ENCODE results near the gene SYNE3. TPM values are rescaled to one million over a fixed set of nuclear protein-coding genes. Genes with fewer than 3 reads are reported as not detected.

The SYNE3 gene
- total RNA-seq, 1 experiment from 2014 or later = 6.2 TPM

DNA sequence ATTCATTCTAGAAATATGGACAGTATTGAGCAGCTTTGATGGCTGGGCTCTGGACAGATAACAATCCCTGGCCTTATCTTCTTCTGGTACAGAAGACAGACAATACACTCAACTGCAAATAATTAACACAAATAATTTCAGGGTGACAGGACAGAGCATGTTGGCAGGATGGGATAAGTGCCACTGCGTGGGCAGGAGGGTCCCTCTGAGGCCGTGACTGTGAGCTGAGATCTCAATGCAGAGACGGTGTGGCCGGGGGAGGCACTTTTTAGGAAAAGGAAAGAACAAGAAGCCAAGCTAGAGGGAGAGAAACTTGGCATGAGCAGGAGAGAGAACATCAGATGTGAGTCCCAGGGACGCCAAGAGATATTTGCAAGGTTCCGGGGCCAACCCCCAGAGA, 8.1 kb downstream of the SYNE3 start:
- in situ Hi-C loops (cut with HindIII; ENCODE audit: low pct_unique_long_range_greater_than_20kb, low sequenced_read_pairs) (no loop called here), intact Hi-C loops (cut with micrococcal nuclease; ENCODE audit: unreplicated experiment) (no loop called here)
- ATAC-seq (no peak), DNase-seq (ENCODE audit: low read depth, low spot score) (no peak)
- H3K27ac ChIP-seq (ENCODE audit: low read length) = no peak overlapping the region
- CTCF ChIA-PET = no interaction called here
- H3K36me3 ChIP-seq (ENCODE audit: control insufficient read depth, insufficient read depth, low read length) = no peaks in the 10 kb centered on the region
- H3K27me3 ChIP-seq (ENCODE audit: control insufficient read depth, insufficient read depth, low read length) = no peaks in the 10 kb centered on the region
- H3K4me3 ChIP-seq (ENCODE audit: low read depth in 2 of 2, low read length in 2 of 2) = no peak overlapping the region
- POLR2A ChIA-PET = no interaction called here
- no peak for TF ChIP-seq POLR2AphosphoS5 (IDR thresholded peaks at IDR 0.05; ENCODE audit: low read depth, low read length)
- TF ChIP-seq, protein P1, sequence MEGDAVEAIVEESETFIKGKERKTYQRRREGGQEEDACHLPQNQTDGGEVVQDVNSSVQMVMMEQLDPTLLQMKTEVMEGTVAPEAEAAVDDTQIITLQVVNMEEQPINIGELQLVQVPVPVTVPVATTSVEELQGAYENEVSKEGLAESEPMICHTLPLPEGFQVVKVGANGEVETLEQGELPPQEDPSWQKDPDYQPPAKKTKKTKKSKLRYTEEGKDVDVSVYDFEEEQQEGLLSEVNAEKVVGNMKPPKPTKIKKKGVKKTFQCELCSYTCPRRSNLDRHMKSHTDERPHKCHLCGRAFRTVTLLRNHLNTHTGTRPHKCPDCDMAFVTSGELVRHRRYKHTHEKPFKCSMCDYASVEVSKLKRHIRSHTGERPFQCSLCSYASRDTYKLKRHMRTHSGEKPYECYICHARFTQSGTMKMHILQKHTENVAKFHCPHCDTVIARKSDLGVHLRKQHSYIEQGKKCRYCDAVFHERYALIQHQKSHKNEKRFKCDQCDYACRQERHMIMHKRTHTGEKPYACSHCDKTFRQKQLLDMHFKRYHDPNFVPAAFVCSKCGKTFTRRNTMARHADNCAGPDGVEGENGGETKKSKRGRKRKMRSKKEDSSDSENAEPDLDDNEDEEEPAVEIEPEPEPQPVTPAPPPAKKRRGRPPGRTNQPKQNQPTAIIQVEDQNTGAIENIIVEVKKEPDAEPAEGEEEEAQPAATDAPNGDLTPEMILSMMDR (IDR thresholded peaks at IDR 0.05) = no peak
- TF ChIP-seq SIN3A (IDR thresholded peaks at IDR 0.05; ENCODE audit: borderline replicate concordance, insufficient read depth, low read depth, low read length) = no peak
- TF ChIP-seq TCF7L2 (IDR thresholded peaks at IDR 0.05; ENCODE audit: low read depth, low read length) = no peak
- TF ChIP-seq, protein P2, sequence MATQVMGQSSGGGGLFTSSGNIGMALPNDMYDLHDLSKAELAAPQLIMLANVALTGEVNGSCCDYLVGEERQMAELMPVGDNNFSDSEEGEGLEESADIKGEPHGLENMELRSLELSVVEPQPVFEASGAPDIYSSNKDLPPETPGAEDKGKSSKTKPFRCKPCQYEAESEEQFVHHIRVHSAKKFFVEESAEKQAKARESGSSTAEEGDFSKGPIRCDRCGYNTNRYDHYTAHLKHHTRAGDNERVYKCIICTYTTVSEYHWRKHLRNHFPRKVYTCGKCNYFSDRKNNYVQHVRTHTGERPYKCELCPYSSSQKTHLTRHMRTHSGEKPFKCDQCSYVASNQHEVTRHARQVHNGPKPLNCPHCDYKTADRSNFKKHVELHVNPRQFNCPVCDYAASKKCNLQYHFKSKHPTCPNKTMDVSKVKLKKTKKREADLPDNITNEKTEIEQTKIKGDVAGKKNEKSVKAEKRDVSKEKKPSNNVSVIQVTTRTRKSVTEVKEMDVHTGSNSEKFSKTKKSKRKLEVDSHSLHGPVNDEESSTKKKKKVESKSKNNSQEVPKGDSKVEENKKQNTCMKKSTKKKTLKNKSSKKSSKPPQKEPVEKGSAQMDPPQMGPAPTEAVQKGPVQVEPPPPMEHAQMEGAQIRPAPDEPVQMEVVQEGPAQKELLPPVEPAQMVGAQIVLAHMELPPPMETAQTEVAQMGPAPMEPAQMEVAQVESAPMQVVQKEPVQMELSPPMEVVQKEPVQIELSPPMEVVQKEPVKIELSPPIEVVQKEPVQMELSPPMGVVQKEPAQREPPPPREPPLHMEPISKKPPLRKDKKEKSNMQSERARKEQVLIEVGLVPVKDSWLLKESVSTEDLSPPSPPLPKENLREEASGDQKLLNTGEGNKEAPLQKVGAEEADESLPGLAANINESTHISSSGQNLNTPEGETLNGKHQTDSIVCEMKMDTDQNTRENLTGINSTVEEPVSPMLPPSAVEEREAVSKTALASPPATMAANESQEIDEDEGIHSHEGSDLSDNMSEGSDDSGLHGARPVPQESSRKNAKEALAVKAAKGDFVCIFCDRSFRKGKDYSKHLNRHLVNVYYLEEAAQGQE (IDR thresholded peaks at IDR 0.05; ENCODE audit: insufficient read depth in 1 of 2, low read depth in 2 of 2, low read length in 1 of 2) = no peak
- no peaks in the 10 kb centered on the region; the same call in 1 of the 2 replicates for H3K4me1 ChIP-seq (ENCODE audit: control insufficient read depth, insufficient read depth, low read length)
- H3K9me3 ChIP-seq (ENCODE audit: control insufficient read depth, insufficient read depth, low read depth, low read length) = no peaks in the 10 kb centered on the region
- BruUV-seq (replicated peaks) = no TSS peak

DNA sequence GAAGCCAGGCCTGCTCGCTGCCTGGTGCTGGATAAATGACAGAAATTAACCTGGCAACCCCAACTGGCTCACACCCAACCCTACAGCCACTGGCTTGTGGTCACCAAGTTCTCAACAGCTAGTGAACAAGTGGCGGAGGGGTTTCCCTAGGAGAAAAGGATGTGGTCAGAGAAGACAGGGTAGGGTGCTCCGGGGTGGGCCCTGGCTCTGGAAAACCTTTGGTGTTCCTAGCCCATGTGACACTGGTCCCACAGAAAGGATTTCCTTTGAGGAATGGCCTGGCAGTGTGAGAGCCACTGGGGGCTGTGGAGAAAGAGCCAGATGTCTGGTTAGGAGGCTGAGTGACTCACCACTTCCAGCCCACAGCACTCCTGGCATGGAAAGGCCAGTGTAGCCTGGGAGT, 8.7 kb downstream of the SYNE3 start:
- ATAC-seq (peak; percentile 71), DNase-seq (ENCODE audit: low read depth, low spot score) (no peak)
- no peaks in the 10 kb centered on the region for H3K27me3 ChIP-seq (ENCODE audit: control insufficient read depth, insufficient read depth, low read length)
- TF ChIP-seq SIN3A (IDR thresholded peaks at IDR 0.05; ENCODE audit: borderline replicate concordance, insufficient read depth, low read depth, low read length) = no peak
- no peak for TF ChIP-seq TCF7L2 (IDR thresholded peaks at IDR 0.05; ENCODE audit: low read depth, low read length)
- TF ChIP-seq POLR2AphosphoS5 (IDR thresholded peaks at IDR 0.05; ENCODE audit: low read depth, low read length) = no peak
- H3K27ac ChIP-seq (ENCODE audit: low read length) = no peak overlapping the region
- H3K9me3 ChIP-seq (ENCODE audit: control insufficient read depth, insufficient read depth, low read depth, low read length) = no peaks in the 10 kb centered on the region
- H3K36me3 ChIP-seq (ENCODE audit: control insufficient read depth, insufficient read depth, low read length) = no peaks in the 10 kb centered on the region
- in situ Hi-C loops (cut with HindIII; ENCODE audit: low pct_unique_long_range_greater_than_20kb, low sequenced_read_pairs) = no loop called here
- no peak overlapping the region for H3K4me3 ChIP-seq (ENCODE audit: low read depth in 2 of 2, low read length in 2 of 2)
- BruUV-seq (replicated peaks) = no TSS peak
- no peaks in the 10 kb centered on the region; the same call in 1 of the 2 replicates for H3K4me1 ChIP-seq (ENCODE audit: control insufficient read depth, insufficient read depth, low read length)
- intact Hi-C loops (cut with micrococcal nuclease; ENCODE audit: unreplicated experiment) = no loop called here
- ChIA-PET POLR2A (no interaction called here), CTCF (no interaction called here)

DNA sequence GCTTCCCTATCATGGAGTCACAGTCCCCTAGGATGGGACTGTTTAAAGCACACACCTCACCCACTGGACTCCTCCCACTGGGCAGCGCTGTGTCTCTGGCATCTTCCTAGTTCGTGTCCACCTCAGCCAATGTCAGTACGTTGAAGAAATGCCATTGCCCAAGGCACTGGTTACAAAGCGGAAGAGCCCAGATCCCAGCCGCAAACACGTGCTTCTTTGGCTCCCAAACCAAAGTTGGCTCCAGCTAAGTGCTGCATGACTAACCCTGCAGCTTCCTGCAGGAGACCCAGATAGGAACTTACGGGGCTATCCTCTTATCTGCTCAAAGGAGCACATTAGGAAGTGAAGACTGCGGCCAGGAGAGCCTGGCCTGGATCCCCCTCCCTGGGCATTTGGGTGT, 9.3 kb downstream of the SYNE3 start:
- Histone ChIP-seq H3K4me1 (ENCODE audit: control insufficient read depth, insufficient read depth, low read length) (no peaks in the 10 kb centered on the region; the same call in 1 of the 2 replicates), H3K27ac (ENCODE audit: low read length) (no peak overlapping the region), H3K36me3 (ENCODE audit: control insufficient read depth, insufficient read depth, low read length) (no peaks in the 10 kb centered on the region), H3K9me3 (ENCODE audit: control insufficient read depth, insufficient read depth, low read depth, low read length) (no peaks in the 10 kb centered on the region), H3K4me3 (ENCODE audit: low read depth in 2 of 2, low read length in 2 of 2) (no peak overlapping the region), H3K27me3 (ENCODE audit: control insufficient read depth, insufficient read depth, low read length) (no peaks in the 10 kb centered on the region)
- intact Hi-C loops (cut with micrococcal nuclease; ENCODE audit: unreplicated experiment) = no loop called here
- POLR2A ChIA-PET = no interaction called here
- in situ Hi-C loops (cut with HindIII; ENCODE audit: low pct_unique_long_range_greater_than_20kb, low sequenced_read_pairs) = no loop called here
- DNase-seq (ENCODE audit: low read depth, low spot score) = no peak
- CTCF ChIA-PET = no interaction called here
- ATAC-seq = peak; percentile 60
- TF ChIP-seq SIN3A (IDR thresholded peaks at IDR 0.05; ENCODE audit: borderline replicate concordance, insufficient read depth, low read depth, low read length) = no peak
- TF ChIP-seq POLR2AphosphoS5 (IDR thresholded peaks at IDR 0.05; ENCODE audit: low read depth, low read length) = no peak
- TF ChIP-seq TCF7L2 (IDR thresholded peaks at IDR 0.05; ENCODE audit: low read depth, low read length) = no peak
- TF ChIP-seq, protein P2 (IDR thresholded peaks at IDR 0.05; ENCODE audit: insufficient read depth in 1 of 2, low read depth in 2 of 2, low read length in 1 of 2) = no peak
- TF ChIP-seq, protein P1 (IDR thresholded peaks at IDR 0.05) = no peak
- BruUV-seq (replicated peaks) = no TSS peak
